ENCODE measurements around the gene KAZN. TPM values are rescaled to one million over a fixed set of nuclear protein-coding genes. Genes with fewer than 3 reads are reported as not detected.

Gene KAZN
- total and polyA plus RNA-seq, 11 donors: 0.65 to 6.5 (median 2.3) TPM

GRCh38 chr1:14988636-14989035 is 390.2 kb downstream of the KAZN start:
- H3K27me3 ChIP-seq: no peaks in the 10 kb centered on the region
- H3K27ac ChIP-seq: no peak overlapping the region
- no peak overlapping the region for H3K4me3 ChIP-seq
- intact Hi-C loops (cut with DNase I): no loop called here
- H3K9me3 ChIP-seq: no peaks in the 10 kb centered on the region
- ATAC-seq (no peak), DNase-seq (peak in 1 of 5 donors; percentile 7)
- H3K36me3 ChIP-seq: no peaks in the 10 kb centered on the region
- 85 to 100% (median 90%) methylated on average over 5 to 8 of the region's 8 CpGs for WGBS, 4 donors
- no peak for TF ChIP-seq CTCF (IDR thresholded peaks at IDR 0.05)
- TF ChIP-seq POLR2A (IDR thresholded peaks at IDR 0.05): no peak
- H3K4me1 ChIP-seq: peaks cover 0 to 9% (median 0%) of the 10 kb centered on the region in 12 donors

- intact Hi-C loops (cut with DNase I): no loop called here
- 89 to 94% (median 91%) methylated on average over 12 of the region's 12 CpGs for WGBS, 4 donors
- Histone ChIP-seq H3K4me1 (peaks cover 0 to 9% (median 0%) of the 10 kb centered on the region in 12 donors), H3K27ac (no peak overlapping the region), H3K9me3 (no peaks in the 10 kb centered on the region), H3K36me3 (no peaks in the 10 kb centered on the region), H3K4me3 (no peak overlapping the region), H3K27me3 (no peaks in the 10 kb centered on the region)
- ATAC-seq (no peak), DNase-seq (no peak)
- no peak for TF ChIP-seq CTCF (IDR thresholded peaks at IDR 0.05)
- TF ChIP-seq POLR2A (IDR thresholded peaks at IDR 0.05): no peak
These were observed 391.6 kb downstream of the KAZN start for GRCh38 chr1:14989931-14990728.

- intact Hi-C loops (cut with DNase I): no loop called here
- ATAC-seq (no peak), DNase-seq (no peak)
- TF ChIP-seq CTCF (IDR thresholded peaks at IDR 0.05) (no peak), POLR2A (IDR thresholded peaks at IDR 0.05) (no peak)
- no peak overlapping the region for H3K27ac ChIP-seq
- no peaks in the 10 kb centered on the region for H3K9me3 ChIP-seq
- no peaks in the 10 kb centered on the region for H3K36me3 ChIP-seq
- H3K27me3 ChIP-seq: no peaks in the 10 kb centered on the region
- H3K4me1 ChIP-seq: peaks cover 0 to 3% (median 0%) of the 10 kb centered on the region in 12 donors
- no peak overlapping the region for H3K4me3 ChIP-seq
- 85 to 95% (median 88%) methylated on average over 13 of the region's 13 CpGs for whole genome bisulfite sequencing, 4 donors
These were observed 394.9 kb downstream of the KAZN start for GRCh38 chr1:14993414-14993813.

GRCh38 chr1:14994148-14994547 is 395.7 kb downstream of the KAZN start:
- 80 to 86% (median 85%) methylated on average over 6 to 7 of the region's 7 CpGs for WGBS, 4 donors
- intact Hi-C loops (cut with DNase I): no loop called here

More at GRCh38 chr1:14994148-14994547, 395.7 kb downstream of the KAZN start:
- Histone ChIP-seq H3K27me3 (no peaks in the 10 kb centered on the region), H3K27ac (no peak overlapping the region), H3K4me3 (no peak overlapping the region), H3K9me3 (no peaks in the 10 kb centered on the region), H3K36me3 (no peaks in the 10 kb centered on the region), H3K4me1 (no peaks in the 10 kb centered on the region)
- TF ChIP-seq POLR2A (IDR thresholded peaks at IDR 0.05): no peak
- DNase-seq: no peak
- no peak for ATAC-seq
